Testis (tissue), 5 donors: ENCODE data around the gene TBX1. TPM values are rescaled to one million over a fixed set of nuclear protein-coding genes. Genes with fewer than 3 reads are reported as not detected.

ENCODE experiments used
- DNase-seq: peaks from one replicate; pipeline ENCODE4 v3.0.0-alpha.2; 2019
- H3K27ac ChIP-seq, 2 donors: fragments of 200-600 bp; sonication (generic); one replicate each; pipeline ENCODE4 v1.5.1; 2019
- H3K27me3 ChIP-seq: fragments of 200-600 bp; sonication (generic); one replicate; pipeline ENCODE4 v1.5.1; 2019
- H3K36me3 ChIP-seq: fragments of 200-600 bp; sonication (generic); one replicate; pipeline ENCODE4 v1.5.1; 2017; ENCODE audit warnings: low read depth; ENCODE audit errors: missing control alignments
- H3K4me1 ChIP-seq: fragments of 200-600 bp; sonication (generic); one replicate; pipeline ENCODE4 v1.5.1; 2019
- H3K4me3 ChIP-seq, 2 donors: fragments of 200-600 bp; sonication (generic); one replicate each; pipeline ENCODE4 v1.5.1; 2017 to 2019
- H3K9me3 ChIP-seq: fragments of 200-600 bp; sonication (generic); one replicate; pipeline ENCODE4 v1.5.1; 2017
- CTCF ChIP-seq, 3 experiments: fragments of 450-650 bp in 2 of 3; fragments of 200-600 bp in 1 of 3; sonication (generic) in 1 of 3; IDR thresholded peaks; one replicate each; pipeline ENCODE4 v1.5.1; 2016 to 2019; ENCODE audit warnings: antibody characterized with exemption in 3 of 3, mild to moderate bottlenecking in 2 of 3, moderate library complexity in 1 of 3
- POLR2A ChIP-seq: fragments of 450-650 bp; IDR thresholded peaks from one replicate; pipeline ENCODE4 v1.6.1; 2017; ENCODE audit warnings: antibody characterized with exemption, mild to moderate bottlenecking, moderate library complexity
- WGBS, 2 donors: methylation state at CpG; one replicate each; pipeline ENCODE4 v1.1.5; 2018; 5-methylcytosine and 5-hydroxymethylcytosine counted together
- intact Hi-C: fragments of 100-400 bp; cut with DNase I; formaldehyde crosslinking; loops from one replicate; pipeline ENCODE4 v1.15.1; 2023; ENCODE audit warnings: low total_unique reads
- long read RNA-seq, 2 donors: transcript quantifications; one replicate each; lab custom pipeline, GENCODE V29; 2026
- polyA plus RNA-seq: library from polyadenylated mRNA; stranded (reverse); fragments of 350-450 nt; fragmentation: Illumina TruSeq; extraction: RNeasy Lipid Tissue Mini Kit (QIAGEN cat#74804); gene quantifications from one replicate; pipeline ENCODE4 v1.2.3, GENCODE V29; 2014; ENCODE audit warnings: low read depth, low replicate concordance; ENCODE audit not compliant: insufficient read depth
- total RNA-seq, 2 donors: library from RNA; depleted of rRNA; stranded (reverse); fragments of >200 nt; gene quantifications; one replicate each; pipeline ENCODE4 v1.2.3, GENCODE V29; 2016

Gene TBX1
- total RNA-seq: 10 to 100 TPM; 23.3 to 43.4 TPM
- polyA plus RNA-seq: 18.1 TPM
- long read RNA-seq, donor 1, partial matches to known transcripts: 0 of 3 reads
- long read RNA-seq, donor 1, other reads (novel, unspliced or antisense): 0 of 3 reads
- long read RNA-seq, donor 2, partial matches to known transcripts: 0 of 4 reads
- long read RNA-seq, donor 2, other reads (novel, unspliced or antisense): 0 of 4 reads

GRCh38 chr22:19760058-19760950 lies at the start of gene TBX1:
Gene TBX1 (plus strand): TSS chr22:19760778. CDS start chr22:19760844, 66 bp downstream.
- no peaks in the 10 kb centered on the region for H3K27me3 ChIP-seq
- WGBS, 2 donors: 4 to 8% methylated on average over 24 to 58 of the region's 79 CpGs

DNA sequence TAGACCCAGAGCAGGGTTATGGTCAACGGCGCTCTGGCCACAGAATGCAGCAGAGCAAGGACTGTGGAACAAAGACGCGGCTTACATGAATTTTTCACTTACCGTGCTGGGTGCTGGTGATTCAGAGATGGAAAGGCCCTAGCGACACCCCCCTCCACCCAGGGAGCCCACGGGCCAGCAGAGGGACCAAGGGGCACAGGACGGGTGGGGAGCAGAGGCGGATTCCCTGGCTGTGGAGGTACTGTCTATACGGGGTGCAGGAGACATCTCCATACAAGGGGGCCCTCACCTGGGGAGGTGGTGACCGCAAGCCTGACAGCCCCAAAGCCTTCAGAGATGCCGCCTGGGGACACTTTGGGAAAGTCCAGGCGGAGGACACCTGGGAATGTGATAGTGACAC lies 47.3 kb upstream of the TBX1 start:
- Histone ChIP-seq H3K4me1 (peaks cover 19% of the 10 kb centered on the region), H3K27ac (no peak overlapping the region), H3K9me3 (no peaks in the 10 kb centered on the region), H3K36me3 (no peaks in the 10 kb centered on the region), H3K27me3 (no peaks in the 10 kb centered on the region), H3K4me3 (peak overlapping the region in 1 of 2 donors; percentile 58)
- intact Hi-C loops: no loop called here
- 68 to 81% methylated on average over 13 of the region's 13 CpGs for WGBS, 2 donors
- no peak for DNase-seq
- no peak for TF ChIP-seq CTCF (IDR thresholded peaks at IDR 0.05)

More at GRCh38 chr22:19760058-19760950, at the start of gene TBX1:
- DNase-seq: no peak
- H3K27ac ChIP-seq: no peak within 1 kb of the TSS
- no peaks in the 10 kb centered on the region for H3K36me3 ChIP-seq
- no peaks in the 10 kb centered on the region for H3K9me3 ChIP-seq
- intact Hi-C loops: no loop called here
- TF ChIP-seq CTCF (IDR thresholded peaks at IDR 0.05) (no peak), POLR2A (no peak)
- peak within 1 kb of the TSS in 1 of 2 donors; percentile 24 for H3K4me3 ChIP-seq
- H3K4me1 ChIP-seq: no peaks in the 10 kb centered on the region

- Histone ChIP-seq H3K36me3 (no peaks in the 10 kb centered on the region), H3K27me3 (no peaks in the 10 kb centered on the region), H3K9me3 (no peaks in the 10 kb centered on the region), H3K4me1 (peaks cover 19% of the 10 kb centered on the region), H3K27ac (no peak overlapping the region), H3K4me3 (peak overlapping the region; percentile 58)
- TF ChIP-seq POLR2A (no peak), CTCF (IDR thresholded peaks at IDR 0.05) (no peak)
- no peak for DNase-seq
- WGBS, 2 donors: 15 to 67% methylated on average over 4 to 38 of the region's 38 CpGs
- intact Hi-C loops: no loop called here
Observed at GRCh38 chr22:19713650-19714311, 46.8 kb upstream of the TBX1 start.

- intact Hi-C loops: no loop called here
- 2% methylated on average over 37 of the region's 106 CpGs; no CpG with 5 or more reads in 1 of the 2 donors for WGBS, 2 donors
- no peak within 1 kb of the TSS for H3K27ac ChIP-seq
- no peak for DNase-seq
- H3K4me1 ChIP-seq: peaks cover 26% of the 10 kb centered on the region
- H3K36me3 ChIP-seq: no peaks in the 10 kb centered on the region
- H3K4me3 ChIP-seq: peak within 1 kb of the TSS; percentile 58 to 73
- H3K27me3 ChIP-seq: no peaks in the 10 kb centered on the region
- no peaks in the 10 kb centered on the region for H3K9me3 ChIP-seq
- TF ChIP-seq CTCF (IDR thresholded peaks at IDR 0.05) (no peak), POLR2A (no peak)
Observed at GRCh38 chr22:19714312-19715187, 46.0 kb upstream of the TBX1 start, which contains the start of gene SEPTIN5. Gene SEPTIN5 (plus strand): TSS chr22:19714503. CDS start chr22:19714589, 86 bp downstream.
